ENCODE measurements around the gene P3H3. TPM values are rescaled to one million over a fixed set of nuclear protein-coding genes. Genes with fewer than 3 reads are reported as not detected.

Gene P3H3
- polyA plus RNA-seq (ENCODE audit: insufficient read length) = 29.7 TPM

- DNase-seq = peak; percentile 72
Observed at GRCh38 chr12:6827982-6828780, at the start of gene P3H3. P3H3 (plus strand) TSS chr12:6828407; CDS start chr12:6828441, 34 bp downstream.

GRCh38 chr12:6778574-6779550, 49.3 kb upstream of the P3H3 start:
- peak; percentile 96 for DNase-seq

GRCh38 chr12:6779708-6780432, 48.3 kb upstream of the P3H3 start:
- DNase-seq = no peak

- DNase-seq = no peak
Observed at GRCh38 chr12:6780573-6780972, 47.6 kb upstream of the P3H3 start.

- no peak for DNase-seq
Observed at GRCh38 chr12:6782119-6782518, 46.1 kb upstream of the P3H3 start.

GRCh38 chr12:6782850-6783566, 45.2 kb upstream of the P3H3 start:
- DNase-seq = no peak

GRCh38 chr12:6783828-6784227, 44.4 kb upstream of the P3H3 start:
- DNase-seq = no peak

- no peak for DNase-seq
Observed at GRCh38 chr12:6784296-6784695, 43.9 kb upstream of the P3H3 start.

- DNase-seq = no peak
Observed at GRCh38 chr12:6784761-6785160, 43.4 kb upstream of the P3H3 start.

GRCh38 chr12:6786416-6787094, 41.7 kb upstream of the P3H3 start:
- no peak for DNase-seq

GRCh38 chr12:6787309-6787708, 40.9 kb upstream of the P3H3 start:
- DNase-seq = no peak

GRCh38 chr12:6788972-6789924, 39.0 kb upstream of the P3H3 start, which contains the start of gene CD4:
CD4 (plus strand) TSS chr12:6789528; CDS start chr12:6800139, 10,611 bp downstream.
- DNase-seq = peak; percentile 43

GRCh38 chr12:6790496-6791150, 37.6 kb upstream of the P3H3 start:
- no peak for DNase-seq

- no peak for DNase-seq
Observed at GRCh38 chr12:6791931-6792520, 36.2 kb upstream of the P3H3 start.

- peak; percentile 37 for DNase-seq
Observed at GRCh38 chr12:6792522-6793201, 35.5 kb upstream of the P3H3 start.

GRCh38 chr12:6795088-6795487, 33.1 kb upstream of the P3H3 start:
- no peak for DNase-seq

- DNase-seq = no peak
Observed at GRCh38 chr12:6796576-6796975, 31.6 kb upstream of the P3H3 start.

- no peak for DNase-seq
Observed at GRCh38 chr12:6799147-6799546, 29.1 kb upstream of the P3H3 start.
